HG03354 (cell line): ENCODE data around the gene TOE1.
"Not testable (repeated sequence)": the region's sequence is repeated elsewhere in the genome, so short reads cannot be mapped to it uniquely, and the experiment has no call there.

Source experiments
- ATAC-seq: cut with Tn5 transposase; IDR thresholded peaks from one replicate; pipeline ENCODE4 v1.9.1; 2021; ENCODE audit warnings: mild to moderate bottlenecking; ENCODE audit not compliant: unreplicated experiment, poor library complexity, severe bottlenecking

The TOE1 gene

DNA sequence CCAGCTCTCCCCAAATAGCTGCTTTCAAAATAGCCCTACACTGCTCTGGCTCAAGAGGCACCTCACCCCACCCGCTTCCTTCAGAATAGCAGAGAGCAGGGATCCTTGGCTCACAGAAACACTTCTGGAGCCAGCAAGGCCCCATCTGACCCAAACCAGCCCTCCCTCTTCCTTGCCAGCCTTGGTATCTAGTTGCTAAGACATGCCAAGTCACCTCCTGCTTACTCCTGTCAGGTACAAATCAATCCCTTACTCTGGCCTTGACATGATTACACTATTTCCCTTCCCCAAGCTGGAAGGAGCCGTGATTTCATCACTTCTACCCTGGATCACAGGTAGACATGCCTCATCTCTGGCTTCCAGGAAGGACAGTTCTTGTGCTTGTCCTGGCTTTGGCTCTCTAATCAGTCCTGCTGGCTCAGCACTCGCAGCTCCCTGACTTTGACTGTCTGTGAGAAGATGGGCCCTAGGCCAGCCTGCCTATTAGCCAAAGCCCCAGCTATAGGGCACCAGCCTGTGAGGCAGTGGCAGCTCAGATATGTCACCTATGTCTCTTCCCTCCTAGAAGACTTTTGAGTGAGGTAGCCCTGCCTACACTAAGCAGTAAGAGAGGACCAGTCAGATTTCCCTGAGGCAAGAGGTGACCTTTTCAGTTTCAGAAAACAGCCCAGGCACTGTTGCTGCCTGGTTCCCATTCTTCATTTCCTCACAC is 9.2 kb downstream of the TOE1 start:
- no peak for ATAC-seq

GRCh38 chr1:45351508-45351907 is 11.5 kb downstream of the TOE1 start:
- no peak for ATAC-seq

- no peak for ATAC-seq
Observed at GRCh38 chr1:45353685-45354084, 13.7 kb downstream of the TOE1 start.

DNA sequence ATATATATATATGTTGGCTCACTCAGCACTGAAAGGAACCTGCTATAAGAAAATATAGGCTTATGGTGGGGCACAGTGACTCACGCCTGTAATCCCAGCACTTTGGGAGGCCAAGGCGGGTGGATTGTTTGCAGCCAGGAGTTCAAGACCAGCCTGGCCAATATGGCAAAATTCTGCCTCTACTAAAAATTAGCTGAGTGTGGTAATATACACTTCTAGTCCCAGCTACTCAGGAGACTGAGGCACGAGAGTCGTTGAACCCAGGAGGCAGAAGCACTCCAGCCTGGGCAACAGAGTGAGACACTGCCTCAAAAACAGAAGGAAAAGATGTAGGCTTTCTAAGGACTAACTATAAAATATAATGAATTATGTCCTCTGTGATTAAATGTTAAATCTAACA is 14.9 kb downstream of the TOE1 start:
- ATAC-seq: no peak

- no peak for ATAC-seq
Observed at GRCh38 chr1:45355683-45356082, 15.7 kb downstream of the TOE1 start.

DNA sequence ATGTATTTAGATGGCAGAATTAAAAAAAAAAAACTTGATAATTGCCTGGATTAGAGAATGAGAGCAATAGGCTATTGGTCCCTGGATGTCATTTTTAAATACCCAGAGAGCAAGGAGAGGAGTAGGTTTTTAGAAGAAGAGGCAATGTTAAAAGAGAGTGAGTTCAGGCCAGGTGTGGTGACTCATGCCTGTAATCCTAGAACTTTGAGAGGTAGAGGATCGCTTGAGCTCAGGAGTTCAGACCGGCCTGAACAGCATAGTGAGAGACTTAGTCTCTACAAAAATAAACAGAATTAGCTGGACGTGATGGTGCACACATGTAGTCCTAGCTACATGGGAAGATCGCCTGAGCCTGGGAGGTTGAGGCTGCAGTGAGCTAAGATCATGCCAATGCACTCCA is 16.2 kb downstream of the TOE1 start:
- ATAC-seq: no peak

DNA sequence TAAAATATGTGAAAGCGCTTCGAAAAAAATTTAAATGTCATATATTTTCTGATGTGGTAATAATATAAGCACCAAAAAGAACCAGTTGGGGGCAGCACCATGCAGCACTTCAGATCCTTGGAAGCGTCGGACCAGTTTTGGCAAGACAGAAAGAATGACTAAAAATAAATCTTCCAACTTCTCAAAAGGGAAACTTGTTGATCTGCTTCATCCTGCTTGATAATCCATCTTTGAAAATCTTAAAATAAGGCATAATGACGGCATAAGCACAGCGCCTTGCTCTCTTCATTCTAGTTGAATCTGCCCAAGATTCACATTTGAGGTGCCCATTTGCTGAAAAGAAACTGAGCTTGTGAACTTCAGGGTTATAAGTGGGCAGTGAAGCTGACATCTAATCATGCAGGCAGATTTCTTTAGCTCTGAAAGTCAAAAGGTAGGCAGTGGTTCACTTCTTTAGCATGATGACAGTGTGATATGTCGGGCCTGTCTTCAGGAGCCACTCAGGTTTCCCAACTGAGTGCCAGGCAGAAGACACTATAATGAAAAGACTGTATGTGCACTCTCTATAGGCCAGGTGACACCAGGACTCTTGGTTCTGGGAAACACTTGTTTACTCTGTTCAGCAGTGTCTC is 20.0 kb downstream of the TOE1 start:
- no peak for ATAC-seq

DNA sequence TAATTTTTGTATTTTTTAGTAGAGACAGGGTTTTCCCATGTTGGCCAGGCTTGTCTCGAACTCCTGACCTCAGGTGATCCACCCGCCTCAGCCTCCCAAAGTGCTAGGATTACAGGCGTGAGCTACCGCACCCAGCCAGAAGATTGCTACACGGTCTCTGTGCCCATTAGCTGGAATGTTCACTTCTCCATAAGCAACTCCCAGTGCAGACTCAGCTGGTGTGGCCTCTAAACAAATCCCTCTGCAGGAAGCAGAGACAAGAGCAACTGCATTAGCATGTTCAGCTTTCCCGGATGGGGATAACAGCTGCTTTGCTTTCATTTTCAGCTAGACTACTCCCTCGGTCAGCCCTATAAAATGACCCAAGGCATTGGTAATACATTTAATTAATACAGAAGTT is 21.0 kb downstream of the TOE1 start:
- not testable (repeated sequence) for ATAC-seq

DNA sequence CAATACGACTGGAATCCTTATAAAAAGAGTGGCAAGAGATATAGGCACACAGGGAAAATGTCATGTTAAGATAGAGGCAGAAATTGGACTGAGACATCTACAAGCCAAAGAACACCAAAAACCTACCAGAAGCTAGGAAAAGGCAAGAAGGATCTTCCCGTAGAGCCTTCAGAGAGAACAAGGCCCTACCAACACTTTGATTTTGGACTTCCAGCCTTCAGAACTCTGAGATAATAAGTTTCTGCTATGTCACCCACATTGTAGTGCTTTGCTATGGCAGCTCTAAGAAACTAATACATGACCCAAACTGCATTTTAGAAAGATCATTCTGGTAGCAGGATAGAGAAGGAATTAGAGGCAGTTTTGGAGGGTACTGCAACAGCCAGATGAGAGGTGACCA is 24.3 kb downstream of the TOE1 start:
- no peak for ATAC-seq

- no peak for ATAC-seq
Observed at GRCh38 chr1:45365051-45365450, 25.1 kb downstream of the TOE1 start.

- no peak for ATAC-seq
Observed at GRCh38 chr1:45370575-45370974, 30.6 kb downstream of the TOE1 start.

DNA sequence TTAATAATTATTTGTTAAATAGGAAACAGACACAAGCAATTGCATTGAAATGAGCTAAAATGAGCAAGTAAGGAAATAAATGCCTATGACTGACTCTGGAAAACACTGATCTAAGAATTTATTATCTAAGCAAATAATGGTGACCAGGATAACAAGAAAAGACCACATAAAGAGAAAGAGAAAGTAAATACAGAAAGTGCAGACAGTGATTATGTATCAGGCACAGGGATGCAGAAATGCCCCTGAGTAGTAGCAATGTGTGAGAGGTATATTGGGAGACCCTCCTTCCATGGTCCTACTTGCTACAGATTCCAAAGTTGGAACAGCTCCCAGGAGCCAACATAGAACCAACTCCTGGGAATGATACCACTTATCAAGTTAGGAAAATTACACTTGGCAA is 33.6 kb downstream of the TOE1 start:
- no peak for ATAC-seq

GRCh38 chr1:45375104-45376090 is 35.4 kb downstream of the TOE1 start:
- ATAC-seq: no peak

- ATAC-seq: no peak
Observed at GRCh38 chr1:45378184-45378583, 38.2 kb downstream of the TOE1 start.

GRCh38 chr1:45379524-45379923 is 39.6 kb downstream of the TOE1 start:
- ATAC-seq: no peak

- ATAC-seq: no peak
Observed at GRCh38 chr1:45380125-45380524, 40.2 kb downstream of the TOE1 start.

DNA sequence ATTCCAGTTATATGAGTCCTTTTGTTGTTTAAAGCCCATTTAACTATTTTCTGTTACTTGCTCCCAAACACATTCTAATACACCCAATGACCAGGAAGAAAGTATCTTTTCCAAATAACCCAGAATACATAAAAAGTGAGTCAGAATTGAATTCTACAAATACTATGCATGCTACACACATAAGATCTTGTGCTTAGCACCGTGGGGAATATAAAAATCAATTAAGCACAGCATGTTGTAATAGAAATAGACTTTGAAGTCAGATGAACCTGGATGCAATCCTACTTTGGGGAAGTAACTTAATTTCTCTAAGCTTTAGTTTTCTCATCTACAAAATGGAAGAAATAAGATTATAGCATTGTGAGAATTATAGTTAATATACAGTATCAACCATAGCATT is 40.8 kb downstream of the TOE1 start:
- ATAC-seq: no peak

DNA sequence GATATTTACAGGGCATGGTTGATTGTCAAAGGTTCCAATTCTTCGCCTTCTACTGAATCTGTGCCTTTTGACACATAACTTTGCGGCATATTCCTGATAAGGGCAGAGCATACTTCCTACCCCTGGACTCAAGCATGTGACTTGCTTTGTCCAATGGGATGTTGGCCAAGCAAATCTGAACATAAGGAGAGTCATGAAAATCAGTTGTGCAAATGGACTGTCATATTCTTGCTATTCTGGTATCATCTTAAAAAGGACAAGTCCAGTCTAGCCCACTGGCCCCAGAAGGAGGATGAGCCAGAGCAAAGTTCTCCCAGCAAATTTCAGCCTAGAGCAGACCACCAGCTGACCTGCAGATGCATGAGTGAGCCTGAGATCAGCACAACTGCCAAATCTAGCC is 41.3 kb downstream of the TOE1 start:
- ATAC-seq: no peak

DNA sequence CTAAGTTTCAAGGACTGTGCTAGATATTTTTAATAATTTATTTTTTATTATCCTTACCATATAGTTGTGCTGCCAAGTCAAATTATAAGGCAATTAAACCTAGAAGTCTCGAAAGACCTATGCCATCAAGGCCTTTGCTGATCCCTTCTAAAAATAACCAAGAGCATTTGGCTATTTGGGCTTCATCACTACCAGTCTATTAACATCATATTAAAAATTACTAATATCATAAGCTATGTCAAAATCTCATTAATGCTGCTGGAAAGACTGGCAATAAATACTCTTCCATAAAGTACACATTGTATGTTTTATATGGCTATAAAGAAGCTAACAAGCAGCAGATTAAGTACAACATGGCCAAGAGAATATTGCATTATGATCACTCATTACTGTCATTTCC is 43.2 kb downstream of the TOE1 start:
- no peak for ATAC-seq

- not testable (repeated sequence) for ATAC-seq
Observed at GRCh38 chr1:45384213-45384612, 44.2 kb downstream of the TOE1 start.

DNA sequence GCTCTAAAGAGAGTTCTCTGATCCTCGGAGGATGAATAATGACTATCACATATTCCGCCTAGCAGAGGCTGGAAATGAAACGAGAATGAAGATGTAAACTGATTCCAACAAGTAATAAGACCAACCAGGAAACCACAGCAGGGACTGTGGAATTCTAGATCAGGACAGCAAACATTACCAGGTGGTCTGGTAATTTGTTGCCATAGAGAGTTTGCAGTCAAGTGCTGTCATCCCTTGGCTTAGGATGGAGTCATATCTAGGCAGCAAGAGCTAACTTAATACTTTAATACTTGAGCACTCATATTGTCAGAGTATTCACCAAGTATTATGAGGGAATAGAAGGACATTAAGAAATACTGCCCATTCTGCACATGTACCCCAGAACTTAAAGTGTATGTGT is 45.3 kb downstream of the TOE1 start:
- ATAC-seq: no peak
